Lower lobe of right lung (tissue), 2 donors: ENCODE data around the gene ZNF415. TPM values are rescaled to one million over a fixed set of nuclear protein-coding genes. Genes with fewer than 3 reads are reported as not detected.
"Not testable (repeated sequence)": the region's sequence is repeated elsewhere in the genome, so short reads cannot be mapped to it uniquely, and the experiment has no call there.

Experiments
- ATAC-seq, 2 donors: fragments of 200-7000 bp; cut with Tn5 transposase; one replicate each; pipeline ENCODE4 v1.9.1; 2020 to 2022; ENCODE audit warnings: mild to moderate bottlenecking in 2 of 2, moderate library complexity in 2 of 2
- DNase-seq: peaks from one replicate; pipeline ENCODE4 v3.0.0-alpha.2; 2020
- H3K27ac ChIP-seq: fragments of 200-600 bp; one replicate; pipeline ENCODE4 v1.8.0; 2022
- H3K27me3 ChIP-seq: fragments of 200-600 bp; one replicate; pipeline ENCODE4 v1.8.0; 2022; ENCODE audit warnings: low read depth
- H3K36me3 ChIP-seq: fragments of 200-600 bp; one replicate; pipeline ENCODE4 v1.8.0; 2022; ENCODE audit warnings: mild to moderate bottlenecking
- H3K4me1 ChIP-seq: fragments of 200-600 bp; one replicate; pipeline ENCODE4 v1.8.0; 2022
- H3K4me3 ChIP-seq: fragments of 200-600 bp; one replicate; pipeline ENCODE4 v1.8.0; 2022; ENCODE audit warnings: mild to moderate bottlenecking
- H3K9me3 ChIP-seq: fragments of 200-600 bp; one replicate; pipeline ENCODE4 v1.8.0; 2022
- intact Hi-C: fragments of 100-400 bp; cut with DNase I; formaldehyde crosslinking; loops from one replicate; pipeline ENCODE4 v1.11.0; 2022
- total RNA-seq: library from RNA; stranded (reverse); fragmentation: NEBNext Ultra II Directional; extraction: Animal tissue kit (Norgen Biotek cat#: 25700); gene quantifications from one replicate; pipeline ENCODE4 v1.2.1, GENCODE V29; 2021
- TF ChIP-seq, protein P1 (sequence below): fragments of 200-600 bp; IDR thresholded peaks from one replicate; pipeline ENCODE4 v1.8.0; 2022; ENCODE audit warnings: antibody characterized with exemption, mild to moderate bottlenecking
- donor health status: DM: no; HTN: yes; CAD: no; lungs with severe emphysema.

The ZNF415 gene
- total RNA-seq, 1 donor from 2014 or later, result 4.0 TPM

- DNase-seq, result no peak
- Histone ChIP-seq H3K4me1 (peaks cover 22% of the 10 kb centered on the region), H3K4me3 (peak overlapping the region; percentile 86), H3K9me3 (no peaks in the 10 kb centered on the region), H3K27ac (peak overlapping the region; percentile 92), H3K27me3 (no peaks in the 10 kb centered on the region), H3K36me3 (peaks cover 9% of the 10 kb centered on the region)
- TF ChIP-seq, protein P1, sequence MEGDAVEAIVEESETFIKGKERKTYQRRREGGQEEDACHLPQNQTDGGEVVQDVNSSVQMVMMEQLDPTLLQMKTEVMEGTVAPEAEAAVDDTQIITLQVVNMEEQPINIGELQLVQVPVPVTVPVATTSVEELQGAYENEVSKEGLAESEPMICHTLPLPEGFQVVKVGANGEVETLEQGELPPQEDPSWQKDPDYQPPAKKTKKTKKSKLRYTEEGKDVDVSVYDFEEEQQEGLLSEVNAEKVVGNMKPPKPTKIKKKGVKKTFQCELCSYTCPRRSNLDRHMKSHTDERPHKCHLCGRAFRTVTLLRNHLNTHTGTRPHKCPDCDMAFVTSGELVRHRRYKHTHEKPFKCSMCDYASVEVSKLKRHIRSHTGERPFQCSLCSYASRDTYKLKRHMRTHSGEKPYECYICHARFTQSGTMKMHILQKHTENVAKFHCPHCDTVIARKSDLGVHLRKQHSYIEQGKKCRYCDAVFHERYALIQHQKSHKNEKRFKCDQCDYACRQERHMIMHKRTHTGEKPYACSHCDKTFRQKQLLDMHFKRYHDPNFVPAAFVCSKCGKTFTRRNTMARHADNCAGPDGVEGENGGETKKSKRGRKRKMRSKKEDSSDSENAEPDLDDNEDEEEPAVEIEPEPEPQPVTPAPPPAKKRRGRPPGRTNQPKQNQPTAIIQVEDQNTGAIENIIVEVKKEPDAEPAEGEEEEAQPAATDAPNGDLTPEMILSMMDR, result no peak
- intact Hi-C loops, result no loop called here
- no peak for ATAC-seq
Measured at GRCh38 chr19:53102206-53102755, 30.4 kb downstream of the ZNF415 start.

DNA sequence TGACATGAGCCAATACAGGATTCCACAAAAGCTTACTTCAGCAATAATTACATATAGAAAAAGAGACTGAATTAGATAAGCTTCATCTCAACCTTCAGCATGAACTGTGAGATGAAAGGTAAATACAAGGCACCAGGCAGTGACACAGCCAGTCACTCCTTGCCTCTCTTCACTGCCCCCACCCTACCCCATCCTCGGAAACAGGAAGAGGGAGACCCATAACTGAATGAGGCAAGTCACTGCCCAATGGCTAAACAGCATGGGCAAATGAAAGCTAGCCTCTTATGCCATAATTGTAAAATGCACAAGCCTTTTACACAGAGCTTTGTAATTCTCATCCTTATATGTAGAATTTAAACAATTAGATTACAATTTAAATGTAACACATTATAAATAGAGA lies 31.2 kb downstream of the ZNF415 start:
- Histone ChIP-seq H3K9me3 (no peaks in the 10 kb centered on the region), H3K4me1 (peaks cover 22% of the 10 kb centered on the region), H3K27me3 (no peaks in the 10 kb centered on the region), H3K4me3 (no peak overlapping the region), H3K36me3 (peaks cover 9% of the 10 kb centered on the region), H3K27ac (no peak overlapping the region)
- TF ChIP-seq, protein P1, result no peak
- intact Hi-C loops, result no loop called here
- no peak for DNase-seq
- ATAC-seq, result no peak

DNA sequence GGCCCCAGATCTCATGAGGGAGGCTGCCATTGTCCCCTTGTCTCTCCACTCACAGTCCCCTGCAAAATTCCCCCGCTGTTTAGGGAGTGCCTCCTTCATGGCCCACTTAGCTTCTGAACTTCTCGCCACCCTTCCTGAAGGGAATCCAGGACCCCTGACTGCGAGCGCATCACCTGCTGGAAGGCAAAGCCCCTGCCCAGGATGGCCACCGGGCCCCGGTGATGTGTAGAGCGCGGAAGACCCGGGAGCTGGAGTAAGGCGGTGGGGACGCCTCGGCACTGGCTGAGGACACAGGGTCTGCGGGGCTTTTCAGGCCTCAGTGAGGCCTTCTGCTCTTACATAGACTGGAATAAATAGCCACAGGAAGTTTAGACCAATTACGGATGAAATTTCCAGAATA lies 34.1 kb downstream of the ZNF415 start:
- intact Hi-C loops, DNase-seq, H3K27ac ChIP-seq, H3K27me3 ChIP-seq, ATAC-seq, H3K4me3 ChIP-seq, H3K9me3 ChIP-seq: not testable (repeated sequence)
- H3K4me1 ChIP-seq, result peaks cover 22% of the 10 kb centered on the region
- peaks cover 16% of the 10 kb centered on the region for H3K36me3 ChIP-seq

GRCh38 chr19:53096982-53097690 lies 35.6 kb downstream of the ZNF415 start:
- H3K27ac ChIP-seq, DNase-seq, intact Hi-C loops, H3K27me3 ChIP-seq, ATAC-seq, H3K9me3 ChIP-seq, H3K4me3 ChIP-seq: not testable (repeated sequence)
- peaks cover 16% of the 10 kb centered on the region for H3K36me3 ChIP-seq
- peaks cover 17% of the 10 kb centered on the region for H3K4me1 ChIP-seq

- DNase-seq, ATAC-seq, intact Hi-C loops, H3K9me3 ChIP-seq, H3K4me3 ChIP-seq, H3K27ac ChIP-seq, H3K27me3 ChIP-seq: not testable (repeated sequence)
- Histone ChIP-seq H3K36me3 (peaks cover 17% of the 10 kb centered on the region), H3K4me1 (peaks cover 12% of the 10 kb centered on the region)
Measured at GRCh38 chr19:53096579-53096978, 36.1 kb downstream of the ZNF415 start.

GRCh38 chr19:53094754-53095575 lies 37.7 kb downstream of the ZNF415 start:
- peaks cover 32% of the 10 kb centered on the region for H3K36me3 ChIP-seq
- ATAC-seq (no peak), DNase-seq (no peak)
- no peak overlapping the region for H3K27ac ChIP-seq
- H3K9me3 ChIP-seq, result no peaks in the 10 kb centered on the region
- no peak overlapping the region for H3K4me3 ChIP-seq
- intact Hi-C loops, result no loop called here
- TF ChIP-seq, protein P1, result no peak
- no peaks in the 10 kb centered on the region for H3K27me3 ChIP-seq
- H3K4me1 ChIP-seq, result no peaks in the 10 kb centered on the region

- TF ChIP-seq, protein P1, result no peak
- Histone ChIP-seq H3K36me3 (peaks cover 43% of the 10 kb centered on the region), H3K4me1 (no peaks in the 10 kb centered on the region), H3K27me3 (no peaks in the 10 kb centered on the region), H3K27ac (no peak overlapping the region), H3K4me3 (no peak overlapping the region), H3K9me3 (no peaks in the 10 kb centered on the region)
- intact Hi-C loops, result no loop called here
- no peak for DNase-seq
- no peak for ATAC-seq
Measured at GRCh38 chr19:53092723-53093122, 40.0 kb downstream of the ZNF415 start.
